Measurements from ENCODE around the gene DNAJB1.
"Not testable (repeated sequence)": the region's sequence is repeated elsewhere in the genome, so short reads cannot be mapped to it uniquely, and the experiment has no call there.

DNAJB1 gene

GRCh38 chr19:14553042-14553938, 35.1 kb upstream of the DNAJB1 start:
- no peak for DNase-seq

- DNase-seq: not testable (repeated sequence)
Measured at GRCh38 chr19:14552006-14552360, 33.8 kb upstream of the DNAJB1 start.

GRCh38 chr19:14551134-14552005, 33.2 kb upstream of the DNAJB1 start:
- peak in 1 of 2 donors; percentile 52 for DNase-seq

- no peak for DNase-seq
Measured at GRCh38 chr19:14550201-14550754, 32.1 kb upstream of the DNAJB1 start.

GRCh38 chr19:14545716-14546082, 27.5 kb upstream of the DNAJB1 start:
- DNase-seq: no peak

- DNase-seq: peak; percentile 92 to 93
Measured at GRCh38 chr19:14544977-14545715, 26.9 kb upstream of the DNAJB1 start.

GRCh38 chr19:14544047-14544446, 25.9 kb upstream of the DNAJB1 start:
- DNase-seq: no peak

- DNase-seq: peak in 1 of 2 donors; percentile 28
Measured at GRCh38 chr19:14542711-14543328, 24.6 kb upstream of the DNAJB1 start.

- not testable (repeated sequence) for DNase-seq
Measured at GRCh38 chr19:14541979-14542378, 23.8 kb upstream of the DNAJB1 start.

GRCh38 chr19:14540741-14541525, 22.7 kb upstream of the DNAJB1 start:
- DNase-seq: no peak

GRCh38 chr19:14536926-14537692, 18.9 kb upstream of the DNAJB1 start:
- no peak for DNase-seq

- DNase-seq: no peak
Measured at GRCh38 chr19:14533450-14533849, 15.3 kb upstream of the DNAJB1 start.

- no peak for DNase-seq
Measured at GRCh38 chr19:14530506-14530905, 12.3 kb upstream of the DNAJB1 start.

- DNase-seq: no peak
Measured at GRCh38 chr19:14530005-14530348, 11.8 kb upstream of the DNAJB1 start.

GRCh38 chr19:14529254-14530004, 11.2 kb upstream of the DNAJB1 start, which contains the start of gene TECR:
TSS of gene TECR (plus strand) at chr19:14529594. CDS start at chr19:14529697, 103 bp downstream.
- DNase-seq: peak; percentile 100

GRCh38 chr19:14528419-14529253, 10.4 kb upstream of the DNAJB1 start:
- no peak for DNase-seq

GRCh38 chr19:14526423-14526822, 8.2 kb upstream of the DNAJB1 start:
- DNase-seq: no peak

- no peak for DNase-seq
Measured at GRCh38 chr19:14525729-14526128, 7.5 kb upstream of the DNAJB1 start.

- DNase-seq: no peak
Measured at GRCh38 chr19:14520543-14520942, 2.3 kb upstream of the DNAJB1 start.

Measured in hippocampal formation (tissue), 2 donors.